Astrocyte (in vitro differentiated cells and primary cell): ENCODE measurements around the gene PDGFC.

Experiments
- CTCF ChIP-seq: IDR thresholded peaks from 2 replicates; pipeline ENCODE4 v1.5.1; 2011; ENCODE audit warnings: low read depth, mild to moderate bottlenecking, inconsistent platforms, low read length, moderate library complexity; ENCODE audit not compliant: insufficient read depth
- EZH2 ChIP-seq: IDR thresholded peaks from 2 replicates; pipeline ENCODE4 v1.6.1; 2012; ENCODE audit warnings: mild to moderate bottlenecking, low read length, inconsistent platforms; ENCODE audit not compliant: insufficient read depth

GRCh38 chr4:156941940-156942548 lies 29.6 kb downstream of the PDGFC start:
- TF ChIP-seq CTCF (no peak), EZH2 (no peak)
